ENCODE measurements around the gene SRSF11.

- TF ChIP-seq CTCF (IDR thresholded peaks at IDR 0.05) (no peak), POLR2A (IDR thresholded peaks at IDR 0.05) (no peak)
These were observed 17.0 kb upstream of the SRSF11 start for GRCh38 chr1:70204139-70204538.
